Mucosa of rectum (tissue), 2 donors: ENCODE results near the gene PRICKLE4.
"Not testable (repeated sequence)": the region's sequence is repeated elsewhere in the genome, so short reads cannot be mapped to it uniquely, and the experiment has no call there.

Experiments used
- H3K27ac ChIP-seq, 2 donors: one replicate each; pipeline ENCODE4 v1.7.0; 2013; ENCODE audit warnings: inconsistent platforms in 2 of 2, low read depth in 2 of 2, low read length in 2 of 2
- H3K27me3 ChIP-seq, 2 donors: one replicate each; pipeline ENCODE4 v1.7.0; 2013; ENCODE audit warnings: low read length in 2 of 2; ENCODE audit not compliant: control insufficient read depth in 2 of 2, insufficient read depth in 2 of 2
- H3K36me3 ChIP-seq, 2 donors: one replicate each; pipeline ENCODE4 v1.7.0; 2013; ENCODE audit warnings: low read length in 2 of 2; ENCODE audit not compliant: control insufficient read depth in 2 of 2, insufficient read depth in 2 of 2
- H3K4me1 ChIP-seq, 2 donors: one replicate each; pipeline ENCODE4 v1.7.0; 2013; ENCODE audit warnings: low read length in 2 of 2, mild to moderate bottlenecking in 1 of 2; ENCODE audit not compliant: control insufficient read depth in 2 of 2, insufficient read depth in 2 of 2
- H3K4me3 ChIP-seq, 2 donors: one replicate each; pipeline ENCODE4 v1.7.0; 2013; ENCODE audit warnings: low read length in 2 of 2
- H3K9ac ChIP-seq, 2 donors: one replicate each; pipeline ENCODE4 v1.7.0; 2013; ENCODE audit warnings: low read length in 2 of 2, low read depth in 1 of 2, mild to moderate bottlenecking in 1 of 2
- H3K9me3 ChIP-seq, 2 donors: one replicate each; pipeline ENCODE4 v1.7.0; 2013; ENCODE audit warnings: low read length in 2 of 2; ENCODE audit not compliant: control insufficient read depth in 2 of 2
- donor health status: healthy.
- donor health status: Normal muscosa, but diverticular disease.

Gene PRICKLE4

DNA sequence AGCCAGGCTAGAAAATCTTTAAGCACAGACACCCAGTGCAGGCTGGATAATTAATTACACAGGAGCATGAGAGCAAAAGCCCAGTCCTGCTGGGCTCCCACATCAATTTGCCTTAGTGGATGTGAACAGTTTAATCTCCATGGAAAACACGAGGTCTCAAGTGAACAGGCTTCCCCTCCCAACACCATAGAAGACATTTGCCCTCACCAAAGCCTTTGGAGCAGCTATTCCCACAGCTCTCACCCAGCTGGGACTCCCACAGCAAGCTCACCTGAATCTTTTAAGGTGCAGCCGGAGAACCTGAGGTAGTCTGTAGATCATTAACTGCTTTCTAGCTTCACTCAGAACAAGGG lies 19.0 kb downstream of the PRICKLE4 start:
- Histone ChIP-seq H3K4me1 (no peaks in the 10 kb centered on the region), H3K9me3 (no peaks in the 10 kb centered on the region), H3K27me3 (no peaks in the 10 kb centered on the region), H3K4me3 (no peak overlapping the region), H3K36me3 (peaks cover 3 to 14% of the 10 kb centered on the region in 2 donors), H3K27ac (no peak overlapping the region), H3K9ac (no peak overlapping the region)

DNA sequence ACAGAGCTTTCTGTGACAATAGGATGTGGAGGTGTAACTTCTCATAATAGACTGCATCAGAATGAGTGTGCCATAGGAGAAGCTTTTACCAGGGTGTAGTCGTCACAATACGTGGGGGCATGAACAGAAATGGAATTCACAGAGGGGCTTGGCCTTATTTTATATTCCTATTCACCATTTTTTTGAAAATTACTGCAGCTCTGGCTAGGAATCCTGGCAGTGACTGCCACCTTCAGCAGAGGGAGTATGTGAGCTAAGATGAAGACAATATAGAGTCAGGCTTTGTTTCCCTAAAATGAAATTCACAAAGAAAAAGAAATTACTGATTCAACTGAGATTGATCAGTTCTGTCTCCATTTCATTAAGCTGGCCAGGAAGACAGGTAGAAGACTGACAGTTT lies 20.8 kb downstream of the PRICKLE4 start:
- no peaks in the 10 kb centered on the region for H3K4me1 ChIP-seq
- H3K9me3 ChIP-seq: no peaks in the 10 kb centered on the region
- H3K36me3 ChIP-seq: peaks cover 4 to 17% of the 10 kb centered on the region in 2 donors
- no peak overlapping the region for H3K27ac ChIP-seq
- no peak overlapping the region for H3K4me3 ChIP-seq
- no peaks in the 10 kb centered on the region for H3K27me3 ChIP-seq
- no peak overlapping the region for H3K9ac ChIP-seq

GRCh38 chr6:41805830-41806774 lies 25.5 kb downstream of the PRICKLE4 start:
- Histone ChIP-seq H3K9me3 (no peaks in the 10 kb centered on the region), H3K9ac (no peak overlapping the region), H3K27me3 (no peaks in the 10 kb centered on the region), H3K36me3 (peaks cover 8 to 11% of the 10 kb centered on the region in 2 donors), H3K4me3 (no peak overlapping the region), H3K4me1 (no peaks in the 10 kb centered on the region), H3K27ac (no peak overlapping the region)

GRCh38 chr6:41811095-41811494 lies 30.5 kb downstream of the PRICKLE4 start:
- Histone ChIP-seq H3K4me3 (no peak overlapping the region), H3K27ac (no peak overlapping the region), H3K36me3 (peaks cover 4% of the 10 kb centered on the region in 2 donors), H3K27me3 (no peaks in the 10 kb centered on the region), H3K9me3 (no peaks in the 10 kb centered on the region), H3K9ac (no peak overlapping the region), H3K4me1 (no peaks in the 10 kb centered on the region)

GRCh38 chr6:41811946-41812345 lies 31.4 kb downstream of the PRICKLE4 start:
- not testable (repeated sequence) for H3K9me3 ChIP-seq, H3K4me1 ChIP-seq, H3K9ac ChIP-seq, H3K27me3 ChIP-seq, H3K36me3 ChIP-seq, H3K27ac ChIP-seq, H3K4me3 ChIP-seq

GRCh38 chr6:41813469-41813868 lies 32.9 kb downstream of the PRICKLE4 start:
- Histone ChIP-seq H3K4me3 (no peak overlapping the region), H3K9ac (no peak overlapping the region), H3K4me1 (no peaks in the 10 kb centered on the region), H3K27me3 (no peaks in the 10 kb centered on the region), H3K36me3 (no peaks in the 10 kb centered on the region), H3K27ac (no peak overlapping the region), H3K9me3 (no peaks in the 10 kb centered on the region)

- H3K36me3 ChIP-seq: no peaks in the 10 kb centered on the region
- H3K4me3 ChIP-seq: no peak overlapping the region
- H3K27ac ChIP-seq: no peak overlapping the region
- no peaks in the 10 kb centered on the region for H3K27me3 ChIP-seq
- no peaks in the 10 kb centered on the region for H3K4me1 ChIP-seq
- no peaks in the 10 kb centered on the region for H3K9me3 ChIP-seq
- no peak overlapping the region for H3K9ac ChIP-seq
Measured at GRCh38 chr6:41813956-41814355, 33.4 kb downstream of the PRICKLE4 start.

- Histone ChIP-seq H3K36me3 (no peaks in the 10 kb centered on the region), H3K4me1 (no peaks in the 10 kb centered on the region), H3K4me3 (no peak overlapping the region), H3K9me3 (no peaks in the 10 kb centered on the region), H3K27me3 (no peaks in the 10 kb centered on the region), H3K9ac (no peak overlapping the region), H3K27ac (no peak overlapping the region)
Measured at GRCh38 chr6:41814629-41815028, 34.0 kb downstream of the PRICKLE4 start.

- no peak overlapping the region for H3K9ac ChIP-seq
- no peaks in the 10 kb centered on the region for H3K4me1 ChIP-seq
- no peaks in the 10 kb centered on the region for H3K36me3 ChIP-seq
- H3K27me3 ChIP-seq: no peaks in the 10 kb centered on the region
- no peak overlapping the region for H3K4me3 ChIP-seq
- no peaks in the 10 kb centered on the region for H3K9me3 ChIP-seq
- no peak overlapping the region for H3K27ac ChIP-seq
Measured at GRCh38 chr6:41815587-41815986, 35.0 kb downstream of the PRICKLE4 start.

GRCh38 chr6:41818271-41819054 lies 37.9 kb downstream of the PRICKLE4 start:
- H3K9me3 ChIP-seq: no peaks in the 10 kb centered on the region
- no peaks in the 10 kb centered on the region for H3K4me1 ChIP-seq
- no peak overlapping the region for H3K27ac ChIP-seq
- no peak overlapping the region for H3K4me3 ChIP-seq
- H3K9ac ChIP-seq: no peak overlapping the region
- no peaks in the 10 kb centered on the region for H3K27me3 ChIP-seq
- no peaks in the 10 kb centered on the region for H3K36me3 ChIP-seq
